HCEC 1CT (cell line): ENCODE data around the gene MME.

ENCODE experiments used
- DNase-seq: peaks from one replicate; pipeline ENCODE4 v3.0.0-alpha.2; 2017

MME gene

GRCh38 chr3:155079746-155080487 lies at the start of gene MME:
Gene MME (plus strand): TSS chr3:155080319. CDS start chr3:155084168, 3,849 bp downstream.
- peak; percentile 88 for DNase-seq

GRCh38 chr3:155031186-155031585 lies 48.9 kb upstream of the MME start:
- DNase-seq = peak; percentile 66

- peak; percentile 86 for DNase-seq
These were observed 47.2 kb upstream of the MME start for GRCh38 chr3:155032918-155033317.

GRCh38 chr3:155034786-155035185 lies 45.3 kb upstream of the MME start:
- DNase-seq = no peak

GRCh38 chr3:155035553-155035952 lies 44.6 kb upstream of the MME start:
- DNase-seq = no peak

GRCh38 chr3:155037508-155038202 lies 42.5 kb upstream of the MME start:
- no peak for DNase-seq

- no peak for DNase-seq
These were observed 41.9 kb upstream of the MME start for GRCh38 chr3:155038203-155038554.

- DNase-seq = no peak
These were observed 33.2 kb upstream of the MME start for GRCh38 chr3:155046935-155047334.

- DNase-seq = no peak
These were observed 32.4 kb upstream of the MME start for GRCh38 chr3:155047672-155048071.

- DNase-seq = no peak
These were observed 30.2 kb upstream of the MME start for GRCh38 chr3:155049959-155050358.

- no peak for DNase-seq
These were observed 27.6 kb upstream of the MME start for GRCh38 chr3:155052470-155052869.

GRCh38 chr3:155053756-155054155 lies 26.4 kb upstream of the MME start:
- DNase-seq = no peak

- peak; percentile 67 for DNase-seq
These were observed 15.2 kb upstream of the MME start for GRCh38 chr3:155064920-155065319.

GRCh38 chr3:155065537-155065936 lies 14.6 kb upstream of the MME start:
- DNase-seq = peak; percentile 99

- peak; percentile 94 for DNase-seq
These were observed 10.4 kb upstream of the MME start for GRCh38 chr3:155069729-155070128.

GRCh38 chr3:155070316-155070715 lies 9.8 kb upstream of the MME start:
- no peak for DNase-seq

GRCh38 chr3:155070932-155071387 lies 9.2 kb upstream of the MME start:
- DNase-seq = peak; percentile 99

GRCh38 chr3:155075200-155075599 lies 4.9 kb upstream of the MME start:
- no peak for DNase-seq

- DNase-seq = peak; percentile 62
These were observed 3.2 kb upstream of the MME start for GRCh38 chr3:155076888-155077287.

GRCh38 chr3:155078711-155079467 lies 1.2 kb upstream of the MME start:
- DNase-seq = no peak

- DNase-seq = peak; percentile 87
These were observed 712 bp upstream of the MME start for GRCh38 chr3:155079468-155079745.

GRCh38 chr3:155080692-155081091 lies 573 bp downstream of the MME start:
- no peak for DNase-seq

GRCh38 chr3:155083313-155083905 lies 3.3 kb downstream of the MME start:
- DNase-seq = no peak

GRCh38 chr3:155084567-155084966 lies 4.4 kb downstream of the MME start:
- no peak for DNase-seq
